DMS153 treated with DMSO at 0.1 percent for 48 hours (cell line): ENCODE measurements around the gene KRT81.
"Not testable (repeated sequence)": the region's sequence is repeated elsewhere in the genome, so short reads cannot be mapped to it uniquely, and the experiment has no call there.

Source experiments
- DNase-seq: peaks from one replicate; lab custom pipeline; 2025; ENCODE audit not compliant: unreplicated experiment; lab: John Stamatoyannopoulos, UW

KRT81 gene

GRCh38 chr12:52278575-52279421 lies 12.5 kb downstream of the KRT81 start:
- peak; percentile 65 for DNase-seq

- peak; percentile 6 for DNase-seq
Measured at GRCh38 chr12:52277486-52278245, 13.7 kb downstream of the KRT81 start.

GRCh38 chr12:52275686-52276085 lies 15.6 kb downstream of the KRT81 start:
- no peak for DNase-seq

DNA sequence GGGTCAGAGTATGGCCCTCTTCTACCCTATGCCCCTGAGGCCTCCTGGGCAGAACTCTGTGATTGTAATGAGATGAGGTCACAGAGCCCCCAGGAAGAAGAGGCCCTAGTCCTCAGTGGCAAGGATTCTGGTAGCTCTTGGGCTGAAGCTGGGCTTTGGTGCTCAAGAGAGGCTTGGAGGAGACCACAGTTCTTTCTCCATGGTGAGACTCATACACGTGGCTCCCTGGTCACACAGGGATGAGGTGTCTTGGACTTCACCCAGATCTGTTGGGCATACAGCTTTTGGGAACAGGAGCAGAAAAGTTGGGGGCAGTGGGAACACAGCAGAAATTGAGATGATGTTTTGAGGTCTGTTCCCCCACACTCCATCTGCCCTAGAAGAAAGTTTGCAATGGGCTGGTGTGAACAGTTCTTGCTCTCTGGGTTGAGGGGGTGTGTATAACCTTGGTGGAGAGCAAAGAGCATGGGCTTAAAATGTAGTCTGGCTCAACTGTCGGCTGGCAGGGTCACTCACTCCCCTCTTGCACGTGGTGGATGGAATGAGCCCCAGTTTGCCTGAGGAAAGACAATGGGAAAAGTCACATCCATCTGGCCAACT lies 16.7 kb downstream of the KRT81 start, which contains the start of gene KRT86:
Gene KRT86, plus strand, starts transcription at position 125 of the 600 bp plus-strand sequence. CDS start 27,272 bp downstream, outside the sequence.
- no peak for DNase-seq

DNA sequence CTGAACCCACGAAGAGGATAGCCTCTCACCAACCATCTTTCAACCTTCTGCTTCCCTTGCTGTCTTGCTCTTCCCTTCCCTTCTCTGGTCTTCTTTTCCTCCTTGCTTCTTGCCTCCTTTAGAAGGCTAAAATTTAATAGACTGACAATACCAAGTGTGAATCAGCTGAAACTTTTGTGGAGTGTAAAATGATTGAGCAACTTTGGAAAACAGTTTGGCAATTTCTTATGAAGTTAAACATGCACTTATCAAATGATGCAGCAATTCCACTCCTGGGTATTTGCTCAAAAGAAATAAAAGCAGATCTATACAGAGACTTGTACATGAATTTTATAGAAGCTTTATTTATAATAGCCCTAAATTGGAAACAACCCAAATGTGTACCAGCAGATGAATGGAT lies 20.2 kb downstream of the KRT81 start:
- DNase-seq: no peak

DNA sequence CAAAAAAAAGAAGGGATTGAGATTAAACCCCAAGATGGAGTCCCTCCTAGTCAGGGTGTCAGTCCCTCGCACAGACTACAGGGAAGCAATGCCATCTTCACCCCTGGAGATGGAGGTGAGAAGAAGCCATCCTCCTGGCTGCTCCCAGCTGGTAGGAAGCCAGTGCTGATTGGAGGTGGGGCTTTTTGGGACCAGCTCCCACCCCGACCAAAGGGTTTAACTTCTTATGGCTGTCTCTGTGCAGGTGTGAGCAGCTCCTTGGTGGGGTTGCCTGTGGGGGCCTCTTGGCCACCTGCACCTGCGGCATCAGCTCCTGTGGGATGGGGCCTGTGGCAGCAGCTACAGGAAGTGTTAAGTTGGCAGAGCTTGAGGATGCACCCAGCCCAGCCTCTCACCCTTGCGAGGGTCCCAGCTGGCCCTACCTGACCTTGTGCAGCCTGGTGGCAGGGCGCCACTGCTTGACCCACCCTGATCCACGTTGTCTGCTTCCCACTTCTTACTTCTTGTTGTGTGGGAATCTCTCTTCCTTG lies 20.7 kb downstream of the KRT81 start:
- no peak for DNase-seq

DNA sequence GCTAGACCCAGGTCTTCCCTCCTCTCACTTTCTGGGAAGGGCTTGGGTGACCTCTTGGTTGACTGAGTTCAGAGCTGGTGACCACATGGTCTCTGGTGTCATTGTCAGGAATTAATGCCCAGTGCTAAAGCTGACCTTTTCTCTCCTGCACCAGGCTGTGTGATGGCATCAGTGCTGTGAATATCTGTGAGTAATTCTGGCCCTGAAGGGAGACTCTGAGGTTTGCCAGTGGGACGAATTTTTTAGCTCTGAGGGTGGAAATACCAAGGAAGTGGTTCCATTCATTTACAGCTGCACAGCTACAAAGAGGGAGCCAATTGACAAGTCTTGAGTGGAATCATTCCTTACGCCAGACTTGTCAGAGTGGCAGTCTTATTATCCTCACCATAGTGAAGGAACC lies 23.1 kb downstream of the KRT81 start:
- DNase-seq: no peak

DNA sequence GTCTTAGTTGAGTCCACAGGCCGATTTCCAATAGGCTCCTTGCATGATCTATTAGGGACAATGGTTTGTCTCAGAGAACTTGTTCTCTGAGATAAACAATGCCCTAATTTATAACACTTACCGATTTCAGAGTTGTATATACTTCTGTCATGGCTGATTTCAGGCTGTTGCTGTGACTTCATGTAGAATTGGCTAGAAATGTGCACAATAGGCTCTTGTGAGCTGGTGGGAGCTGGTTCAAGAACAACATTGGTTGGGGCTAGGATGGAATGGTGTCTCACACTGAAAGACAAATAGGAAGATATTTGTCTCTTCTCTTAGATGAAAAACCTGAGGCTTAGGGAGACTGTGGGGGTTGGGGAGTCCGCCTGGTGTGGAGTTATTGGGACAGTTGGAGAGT lies 23.6 kb downstream of the KRT81 start:
- DNase-seq: no peak

DNA sequence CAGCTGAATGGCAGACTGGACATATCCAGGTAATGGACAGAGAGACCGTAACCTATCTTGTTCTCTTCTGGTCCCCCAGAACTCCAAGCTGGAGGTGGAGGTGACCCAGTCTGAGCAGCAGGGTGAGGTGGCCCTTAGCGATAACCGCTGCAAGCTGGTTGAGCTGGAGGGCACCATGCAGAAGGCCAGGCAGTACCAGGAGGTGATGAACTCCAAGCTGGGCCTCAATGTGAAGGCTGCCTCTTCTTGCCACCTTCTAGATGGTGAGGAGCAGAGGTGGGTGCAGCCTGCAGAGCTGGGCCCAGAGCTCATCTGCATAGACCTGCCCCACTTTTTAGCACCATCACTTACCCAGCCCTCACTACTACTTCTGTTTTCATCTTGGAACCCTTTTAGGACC lies 24.1 kb downstream of the KRT81 start:
- DNase-seq: no peak

- DNase-seq: peak; percentile 14
Measured at GRCh38 chr12:52266514-52266913, 24.8 kb downstream of the KRT81 start.

- no peak for DNase-seq
Measured at GRCh38 chr12:52264435-52264825, 26.9 kb downstream of the KRT81 start.

- DNase-seq: no peak
Measured at GRCh38 chr12:52263761-52264434, 27.4 kb downstream of the KRT81 start.

DNA sequence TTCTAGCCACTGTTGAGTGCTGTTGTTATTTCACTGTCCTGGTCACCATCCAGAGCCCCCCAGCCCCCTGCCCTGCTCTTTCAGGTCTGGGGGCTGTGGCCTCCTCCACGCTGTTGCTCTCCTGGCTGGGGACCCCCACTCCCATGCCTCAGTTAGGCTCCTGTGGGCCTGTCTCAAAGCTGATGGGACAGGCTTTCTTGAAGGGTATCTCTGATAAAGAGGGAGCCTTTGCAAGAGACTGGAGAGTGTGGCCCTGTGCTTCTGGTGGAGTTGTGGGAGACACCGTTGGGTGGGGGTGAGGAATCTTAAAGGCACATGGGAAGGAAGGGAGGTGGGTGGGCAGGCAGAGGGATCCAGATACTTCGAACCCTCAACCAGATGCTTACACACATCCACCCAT lies 29.0 kb downstream of the KRT81 start:
- DNase-seq: no peak

GRCh38 chr12:52261208-52261484 lies 30.2 kb downstream of the KRT81 start:
- DNase-seq: no peak

- DNase-seq: no peak
Measured at GRCh38 chr12:52260361-52261207, 30.8 kb downstream of the KRT81 start.

- no peak for DNase-seq
Measured at GRCh38 chr12:52259657-52260243, 31.6 kb downstream of the KRT81 start.

GRCh38 chr12:52258335-52258901 lies 32.9 kb downstream of the KRT81 start:
- DNase-seq: no peak

DNA sequence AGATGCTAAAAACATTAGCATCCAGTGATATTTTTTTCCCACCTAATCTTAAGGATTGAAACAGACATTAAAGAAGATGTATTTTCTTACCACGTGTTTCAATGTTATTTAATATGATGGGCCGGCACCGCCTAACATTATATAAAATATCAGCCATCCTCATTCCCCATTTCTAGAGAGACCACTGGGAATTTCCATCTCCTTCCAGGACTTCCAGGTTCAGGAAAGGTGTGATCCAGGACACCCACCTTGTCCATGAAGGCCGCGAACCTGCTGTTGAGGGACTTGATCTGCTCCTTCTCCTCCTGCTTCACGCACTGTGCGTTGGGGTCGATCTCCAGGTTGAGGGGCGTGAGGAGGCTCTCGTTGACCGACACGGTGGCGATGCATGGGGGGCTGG lies 33.4 kb downstream of the KRT81 start:
- DNase-seq: not testable (repeated sequence)

GRCh38 chr12:52257074-52257551 lies 34.2 kb downstream of the KRT81 start:
- no peak for DNase-seq

DNA sequence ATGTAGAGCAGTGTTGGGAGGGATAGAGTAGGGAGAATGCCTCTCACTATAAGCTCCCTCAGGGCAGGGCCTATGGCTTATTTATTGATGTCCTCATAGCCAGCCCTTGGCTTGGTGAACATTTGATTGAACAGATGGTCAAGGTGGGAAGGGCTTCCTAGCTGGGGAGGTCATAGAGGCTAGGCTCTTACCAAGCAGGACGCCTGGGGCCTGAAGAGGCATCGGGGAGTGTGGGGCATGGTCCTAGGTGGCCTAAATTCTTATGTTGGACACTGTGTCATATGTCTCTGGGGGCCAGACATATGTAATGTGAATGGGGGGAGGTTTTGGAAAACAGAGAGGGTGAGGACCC lies 34.8 kb downstream of the KRT81 start:
- no peak for DNase-seq
